Measurements from ENCODE around the gene ARNT2.
A peak's percentile ranks its signal among the peaks of the same experiment; 100 is the strongest.

The ARNT2 gene

DNA sequence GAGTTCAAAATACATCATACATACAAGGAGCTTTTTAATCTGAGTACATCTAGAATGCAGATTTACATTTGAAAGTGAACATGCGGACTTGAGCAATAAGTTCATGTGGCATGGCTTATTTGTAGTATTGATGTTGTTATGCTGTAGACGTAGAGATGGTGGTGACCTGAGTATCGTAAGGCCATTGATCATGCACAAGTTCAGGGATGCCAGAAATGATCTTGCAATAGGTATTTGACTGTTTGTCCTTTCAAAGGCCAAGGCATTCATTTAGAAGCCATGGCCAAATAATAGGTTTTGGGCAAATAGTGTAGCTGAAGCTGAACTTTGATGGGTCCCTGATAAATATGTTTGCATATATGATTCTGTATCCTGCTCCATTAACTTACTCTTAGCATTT, 35.0 kb downstream of the ARNT2 start:
- ATAC-seq (replicated peaks) (no peak), DNase-seq (no peak)
- H3K4me3 Mint-ChIP-seq = no peak overlapping the region
- H3K27ac Mint-ChIP-seq = no peak overlapping the region
- H3K4me1 Mint-ChIP-seq (ENCODE audit: low read depth in 2 of 2) = no peaks in the 10 kb centered on the region
- no peaks in the 10 kb centered on the region for H3K9me3 Mint-ChIP-seq
- H3K27me3 Mint-ChIP-seq = peaks cover 37 to 50% of the 10 kb centered on the region in 2 donors
- no peaks in the 10 kb centered on the region for H3K36me3 Mint-ChIP-seq (ENCODE audit: insufficient read depth)

DNA sequence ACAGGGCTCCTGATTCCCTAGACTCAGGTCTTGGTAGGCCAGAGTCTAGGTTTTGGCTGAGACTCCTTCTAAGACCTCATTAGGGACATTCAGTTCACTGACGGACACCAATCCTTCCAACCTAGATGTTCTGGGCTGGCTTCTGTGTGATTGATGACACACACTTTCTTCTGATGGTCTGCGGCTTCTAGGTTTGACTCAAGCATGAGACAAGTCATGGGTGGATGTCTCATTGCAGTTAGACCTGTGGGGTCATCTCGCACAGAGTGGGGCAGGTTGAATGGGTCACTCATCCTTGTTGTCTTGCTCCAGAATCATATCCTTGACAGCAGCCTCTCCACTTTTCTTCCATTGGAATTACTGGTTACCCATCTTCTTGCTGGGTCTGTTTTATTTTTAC, 35.8 kb downstream of the ARNT2 start:
- no peaks in the 10 kb centered on the region for H3K4me1 Mint-ChIP-seq (ENCODE audit: low read depth in 2 of 2)
- H3K4me3 Mint-ChIP-seq = no peak overlapping the region
- peaks cover 37 to 41% of the 10 kb centered on the region in 2 donors for H3K27me3 Mint-ChIP-seq
- H3K27ac Mint-ChIP-seq = no peak overlapping the region
- DNase-seq = no peak
- H3K9me3 Mint-ChIP-seq = no peaks in the 10 kb centered on the region
- ATAC-seq (replicated peaks) = no peak
- H3K36me3 Mint-ChIP-seq (ENCODE audit: insufficient read depth) = no peaks in the 10 kb centered on the region

DNA sequence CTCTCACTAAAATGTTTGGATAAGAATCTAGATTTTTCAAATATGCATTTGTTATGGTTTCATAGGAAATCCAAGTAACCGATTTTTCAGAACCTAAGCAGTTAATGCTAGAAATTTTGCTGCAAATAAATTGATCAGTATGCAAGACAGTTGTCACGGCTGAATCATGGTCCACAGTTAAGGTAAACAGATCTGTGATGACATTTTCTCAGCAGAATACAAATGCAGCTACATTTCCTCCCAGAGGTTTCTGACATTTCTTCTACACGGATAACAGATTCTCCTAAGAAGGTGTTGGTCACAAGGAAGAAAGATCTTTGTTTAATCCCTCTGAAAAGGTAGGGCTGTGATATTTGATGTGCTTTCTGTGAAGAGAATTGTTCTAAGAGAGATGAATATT, 36.9 kb downstream of the ARNT2 start:
- ATAC-seq (replicated peaks) (no peak), DNase-seq (no peak)
- Mint-ChIP-seq H3K27ac (no peak overlapping the region), H3K27me3 (peaks cover 31 to 32% of the 10 kb centered on the region in 2 donors), H3K4me1 (ENCODE audit: low read depth in 2 of 2) (no peaks in the 10 kb centered on the region), H3K4me3 (no peak overlapping the region), H3K36me3 (ENCODE audit: insufficient read depth) (no peaks in the 10 kb centered on the region), H3K9me3 (no peaks in the 10 kb centered on the region)

DNA sequence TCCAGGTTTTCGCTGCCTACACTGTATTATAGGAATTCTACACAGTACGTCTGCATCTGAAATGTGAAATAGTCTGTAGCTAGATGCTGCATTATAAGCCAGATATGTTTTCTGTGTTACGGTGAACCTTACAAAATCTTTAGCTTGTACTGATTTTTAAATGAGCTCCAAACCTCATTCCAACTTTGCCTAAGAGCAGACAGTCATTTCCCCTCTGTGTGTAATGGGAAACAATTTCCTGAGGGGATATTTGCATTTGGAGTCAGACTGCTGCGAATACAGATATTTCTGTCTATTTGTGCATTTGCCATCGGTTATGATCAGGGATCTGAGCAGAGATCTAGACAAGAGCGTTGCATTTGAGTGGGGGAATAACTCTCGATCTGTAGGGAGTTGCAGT, 37.5 kb downstream of the ARNT2 start:
- no peak overlapping the region for H3K4me3 Mint-ChIP-seq
- no peaks in the 10 kb centered on the region for H3K4me1 Mint-ChIP-seq (ENCODE audit: low read depth in 2 of 2)
- no peak for ATAC-seq (replicated peaks)
- no peaks in the 10 kb centered on the region for H3K9me3 Mint-ChIP-seq
- H3K27me3 Mint-ChIP-seq = peaks cover 28 to 30% of the 10 kb centered on the region in 2 donors
- no peak for DNase-seq
- H3K27ac Mint-ChIP-seq = no peak overlapping the region
- H3K36me3 Mint-ChIP-seq (ENCODE audit: insufficient read depth) = no peaks in the 10 kb centered on the region

DNA sequence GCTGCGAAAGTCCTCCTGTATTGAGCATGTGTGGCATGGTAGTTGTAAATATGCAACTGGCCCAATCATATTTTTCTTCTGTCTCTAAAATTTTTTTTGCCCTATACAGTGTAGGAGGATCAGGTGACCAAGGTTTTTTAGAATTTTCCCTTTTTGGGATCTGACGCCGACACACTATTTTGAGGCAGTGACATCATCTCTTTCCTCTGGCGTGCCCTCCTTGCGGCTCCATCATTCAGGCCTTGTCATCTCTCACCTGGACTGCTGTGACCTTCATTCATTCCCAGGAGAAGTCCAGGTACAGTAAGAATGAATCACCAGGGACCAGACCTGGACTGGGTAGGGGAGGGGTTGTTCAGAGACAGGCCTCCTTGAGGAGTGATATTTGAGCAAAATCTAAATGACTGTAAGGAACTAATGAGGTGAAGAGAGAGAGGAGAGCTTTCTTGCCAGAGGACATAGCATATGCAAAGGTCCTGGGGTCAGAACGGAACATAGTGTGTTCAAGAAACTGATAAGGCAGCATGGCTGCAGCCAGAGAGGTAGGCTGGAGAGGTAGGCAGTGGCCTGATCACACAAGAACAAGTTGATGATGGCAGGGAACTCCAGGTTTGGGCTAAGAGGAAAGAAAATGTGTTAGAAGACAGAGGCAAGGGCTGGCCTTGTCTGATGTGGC, 38.7 kb downstream of the ARNT2 start:
- Mint-ChIP-seq H3K9me3 (no peaks in the 10 kb centered on the region), H3K36me3 (ENCODE audit: insufficient read depth) (no peaks in the 10 kb centered on the region), H3K4me3 (no peak overlapping the region), H3K27me3 (peaks cover 18 to 21% of the 10 kb centered on the region in 2 donors), H3K27ac (no peak overlapping the region), H3K4me1 (ENCODE audit: low read depth in 2 of 2) (no peaks in the 10 kb centered on the region)
- DNase-seq (no peak), ATAC-seq (replicated peaks) (no peak)

DNA sequence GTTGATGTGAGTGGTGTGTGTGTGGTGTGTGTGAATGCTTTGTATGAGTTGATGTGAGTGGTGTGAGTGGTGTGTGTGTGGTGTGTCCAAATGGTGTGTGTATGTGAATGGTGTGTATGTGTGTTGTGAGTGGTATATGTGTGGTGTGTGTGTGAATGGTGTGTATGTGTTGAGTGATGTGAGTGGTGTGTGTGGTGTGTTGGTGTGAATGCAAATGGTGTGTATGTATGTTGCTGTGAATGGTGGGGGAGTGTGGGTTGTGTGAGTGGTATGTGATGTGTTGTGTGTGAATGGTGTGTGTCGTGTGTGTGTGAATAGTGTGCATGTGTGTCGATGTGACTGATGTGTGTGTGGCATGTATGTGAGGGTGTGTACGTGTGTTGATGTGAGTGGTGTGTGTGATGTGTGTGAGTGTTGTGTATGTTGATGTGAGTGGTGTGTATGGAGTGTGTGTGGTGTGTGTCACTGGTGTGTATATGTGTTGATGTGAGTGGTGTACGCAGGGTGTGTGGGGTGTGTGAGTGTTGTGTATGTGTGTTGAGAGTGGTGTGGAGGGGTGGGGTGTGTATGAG, 40.6 kb downstream of the ARNT2 start:
- Mint-ChIP-seq H3K27me3 (peaks cover 14 to 21% of the 10 kb centered on the region in 2 donors), H3K36me3 (ENCODE audit: insufficient read depth) (no peaks in the 10 kb centered on the region), H3K4me1 (ENCODE audit: low read depth in 2 of 2) (no peaks in the 10 kb centered on the region), H3K4me3 (no peak overlapping the region), H3K27ac (no peak overlapping the region), H3K9me3 (no peaks in the 10 kb centered on the region)
- DNase-seq = no peak
- no peak for ATAC-seq (replicated peaks)

DNA sequence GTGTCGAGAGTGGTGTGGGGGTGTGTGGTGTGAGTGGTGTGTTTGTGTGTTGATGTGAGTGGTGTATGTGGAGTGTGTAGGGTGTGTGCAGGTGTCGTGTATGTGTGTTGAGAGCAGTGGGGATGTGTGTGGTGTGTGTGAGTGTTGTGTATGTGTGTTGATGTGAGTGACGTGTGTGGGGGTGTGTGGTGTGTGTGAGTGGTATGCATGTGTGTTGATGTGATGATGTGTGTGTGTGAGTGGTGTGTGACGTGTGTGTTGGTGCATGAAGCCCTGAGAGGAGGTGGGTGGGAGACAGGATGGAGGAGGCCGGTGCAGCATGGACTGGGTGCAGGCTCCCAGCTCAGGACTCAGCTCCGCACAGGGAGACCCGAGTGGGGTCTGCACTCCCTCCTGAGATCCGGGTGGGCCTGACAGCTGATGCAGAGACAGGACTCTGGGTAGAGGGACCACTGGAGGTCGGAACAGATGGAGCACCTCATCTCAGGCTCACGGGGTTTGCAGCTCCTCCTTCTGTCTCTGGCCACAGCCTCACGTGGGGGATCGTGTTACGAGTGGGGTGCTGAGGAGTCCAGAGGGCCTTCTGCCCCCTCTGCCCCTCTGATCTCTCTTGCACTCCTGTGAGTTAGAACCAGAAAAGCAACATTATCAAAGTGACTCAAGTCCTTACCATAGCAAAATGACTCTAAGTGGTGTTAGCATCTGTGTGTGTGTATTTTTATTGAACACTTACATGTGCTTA, 41.3 kb downstream of the ARNT2 start:
- Mint-ChIP-seq H3K36me3 (ENCODE audit: insufficient read depth) (no peaks in the 10 kb centered on the region), H3K27ac (no peak overlapping the region), H3K27me3 (peaks cover 12 to 14% of the 10 kb centered on the region in 2 donors), H3K4me1 (ENCODE audit: low read depth in 2 of 2) (no peaks in the 10 kb centered on the region), H3K9me3 (no peaks in the 10 kb centered on the region), H3K4me3 (no peak overlapping the region)
- DNase-seq = no peak
- no peak for ATAC-seq (replicated peaks)

DNA sequence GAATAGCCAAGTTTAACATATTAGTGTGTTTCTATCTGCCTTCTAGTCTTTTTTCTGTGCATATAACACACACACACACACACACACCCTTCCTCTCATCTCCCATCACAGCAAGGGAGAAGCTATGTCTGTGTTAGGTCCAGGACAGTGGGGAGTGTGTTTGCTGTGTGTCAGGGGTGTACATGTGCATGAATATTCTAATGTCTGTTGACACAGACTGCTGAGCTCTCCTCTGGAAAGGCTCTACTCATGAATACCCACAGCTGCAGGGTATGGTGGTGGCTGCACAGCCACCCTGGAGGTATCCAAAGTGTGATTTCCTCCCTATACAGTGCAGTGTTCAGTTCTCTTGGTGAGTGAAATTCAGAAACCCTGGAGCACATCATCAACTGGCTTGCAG, 42.9 kb downstream of the ARNT2 start:
- no peaks in the 10 kb centered on the region for H3K9me3 Mint-ChIP-seq
- no peak overlapping the region for H3K27ac Mint-ChIP-seq
- no peaks in the 10 kb centered on the region for H3K36me3 Mint-ChIP-seq (ENCODE audit: insufficient read depth)
- ATAC-seq (replicated peaks) (no peak), DNase-seq (no peak)
- H3K4me3 Mint-ChIP-seq = no peak overlapping the region
- no peaks in the 10 kb centered on the region for H3K4me1 Mint-ChIP-seq (ENCODE audit: low read depth in 2 of 2)
- peaks cover 15 to 20% of the 10 kb centered on the region in 2 donors for H3K27me3 Mint-ChIP-seq

DNA sequence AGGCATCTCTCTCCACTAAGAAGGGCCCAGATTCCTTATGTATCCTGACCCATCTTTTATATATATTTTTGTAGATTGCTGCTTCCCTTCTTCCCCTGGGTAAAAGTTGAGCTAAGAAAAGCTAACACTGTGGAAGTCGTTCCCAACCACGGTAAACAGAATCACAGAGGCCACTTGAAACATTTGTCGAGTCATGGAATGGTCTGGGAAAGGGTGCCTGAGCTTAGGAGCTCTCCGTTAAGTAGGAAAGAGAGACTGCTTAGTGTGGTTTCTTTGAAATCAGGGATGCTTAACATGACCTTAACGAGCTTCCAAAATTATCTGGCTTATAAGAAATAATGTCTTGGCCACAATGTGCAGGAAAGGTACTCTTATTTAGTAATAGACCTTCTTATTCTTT, 45.6 kb downstream of the ARNT2 start:
- Mint-ChIP-seq H3K9me3 (no peaks in the 10 kb centered on the region), H3K36me3 (ENCODE audit: insufficient read depth) (no peaks in the 10 kb centered on the region), H3K27me3 (peaks cover 14 to 42% of the 10 kb centered on the region in 2 donors), H3K4me1 (ENCODE audit: low read depth in 2 of 2) (no peaks in the 10 kb centered on the region), H3K27ac (no peak overlapping the region), H3K4me3 (no peak overlapping the region)
- ATAC-seq (replicated peaks) = no peak
- no peak for DNase-seq

DNA sequence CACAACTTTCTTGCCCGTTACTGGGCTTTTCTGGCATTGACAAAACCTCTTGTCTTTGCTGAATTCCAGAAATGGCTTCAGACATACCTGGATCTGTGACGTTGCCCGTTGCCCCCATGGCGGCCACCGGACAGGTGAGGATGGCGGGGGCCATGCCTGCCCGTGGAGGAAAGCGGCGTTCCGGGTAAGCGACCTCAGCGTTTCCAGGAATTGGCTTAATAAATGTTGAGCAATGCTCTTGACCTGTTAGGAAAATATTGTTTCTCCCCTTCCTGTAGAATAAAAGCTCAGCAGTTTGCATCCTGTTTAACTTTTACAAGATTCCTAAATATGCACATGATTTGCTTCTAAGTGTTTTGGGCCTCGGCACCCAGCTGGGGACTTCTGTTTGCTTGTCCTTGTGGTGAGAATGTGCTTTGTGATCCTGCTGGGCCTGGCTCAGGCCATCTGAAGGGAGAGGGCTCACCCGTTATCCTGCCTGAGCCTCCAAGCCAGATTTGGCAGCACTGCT, 46.7 kb downstream of the ARNT2 start:
- Mint-ChIP-seq H3K27ac (no peak overlapping the region), H3K27me3 (peaks cover 14 to 48% of the 10 kb centered on the region in 2 donors), H3K36me3 (ENCODE audit: insufficient read depth) (no peaks in the 10 kb centered on the region), H3K4me1 (ENCODE audit: low read depth in 2 of 2) (no peaks in the 10 kb centered on the region), H3K9me3 (no peaks in the 10 kb centered on the region), H3K4me3 (no peak overlapping the region)
- DNase-seq = no peak
- ATAC-seq (replicated peaks) = no peak

DNA sequence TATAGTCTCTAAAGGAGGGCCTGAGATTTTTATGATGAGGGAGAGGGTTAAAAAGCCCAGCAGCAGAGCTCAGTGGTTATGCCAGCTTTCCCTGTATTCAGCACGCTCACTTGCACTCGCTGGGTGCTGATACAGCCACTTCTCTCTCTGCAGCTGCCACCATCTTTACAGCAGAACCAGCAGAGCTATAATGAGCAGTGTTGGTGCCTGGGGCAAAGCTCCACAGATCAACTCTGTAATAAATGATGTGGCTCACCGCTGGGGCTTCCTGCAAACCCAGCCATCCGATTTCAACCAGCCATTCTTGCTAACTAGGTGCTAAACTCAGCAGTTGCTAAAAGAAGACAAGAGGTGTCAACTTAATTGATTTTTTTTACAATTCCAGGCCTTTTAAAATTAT, 48.0 kb downstream of the ARNT2 start:
- H3K27me3 Mint-ChIP-seq = peaks cover 14 to 49% of the 10 kb centered on the region in 2 donors
- H3K36me3 Mint-ChIP-seq (ENCODE audit: insufficient read depth) = no peaks in the 10 kb centered on the region
- DNase-seq (no peak), ATAC-seq (replicated peaks) (no peak)
- H3K27ac Mint-ChIP-seq = no peak overlapping the region
- no peaks in the 10 kb centered on the region for H3K9me3 Mint-ChIP-seq
- H3K4me1 Mint-ChIP-seq (ENCODE audit: low read depth in 2 of 2) = no peaks in the 10 kb centered on the region
- no peak overlapping the region for H3K4me3 Mint-ChIP-seq

DNA sequence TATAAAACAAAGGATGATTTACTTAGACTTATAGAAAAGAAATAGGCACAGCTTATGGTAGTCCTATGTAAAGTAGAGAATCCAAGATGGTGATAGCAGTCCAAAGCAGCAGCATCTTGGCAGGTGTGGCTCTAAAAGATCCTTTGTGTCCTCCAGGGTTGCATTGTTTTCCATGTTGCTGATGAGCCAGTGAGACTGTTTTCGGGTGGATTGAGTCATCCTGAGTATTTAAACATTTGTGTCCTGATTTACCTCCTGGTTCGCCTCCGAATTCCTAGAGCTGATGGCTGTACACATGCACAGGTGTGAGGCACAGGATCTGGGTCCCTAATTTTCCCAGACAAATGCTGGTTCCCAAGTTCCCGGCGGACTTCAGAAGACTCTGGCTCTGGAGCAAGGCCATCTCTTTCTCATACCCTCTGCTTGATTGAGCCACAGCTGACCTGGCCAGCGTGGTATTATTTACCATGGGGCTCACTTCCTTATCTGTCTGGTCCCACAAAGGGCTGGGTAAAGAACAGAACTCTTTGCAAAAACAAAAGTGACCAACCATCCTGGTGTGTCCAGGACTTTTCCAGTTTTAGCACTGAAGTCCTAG, 51.0 kb downstream of the ARNT2 start:
- H3K9me3 Mint-ChIP-seq = no peaks in the 10 kb centered on the region
- H3K27me3 Mint-ChIP-seq = peaks cover 14 to 50% of the 10 kb centered on the region in 2 donors
- no peaks in the 10 kb centered on the region for H3K36me3 Mint-ChIP-seq (ENCODE audit: insufficient read depth)
- ATAC-seq (replicated peaks) (no peak), DNase-seq (no peak)
- H3K4me1 Mint-ChIP-seq (ENCODE audit: low read depth in 2 of 2) = no peaks in the 10 kb centered on the region
- no peak overlapping the region for H3K27ac Mint-ChIP-seq
- no peak overlapping the region for H3K4me3 Mint-ChIP-seq

DNA sequence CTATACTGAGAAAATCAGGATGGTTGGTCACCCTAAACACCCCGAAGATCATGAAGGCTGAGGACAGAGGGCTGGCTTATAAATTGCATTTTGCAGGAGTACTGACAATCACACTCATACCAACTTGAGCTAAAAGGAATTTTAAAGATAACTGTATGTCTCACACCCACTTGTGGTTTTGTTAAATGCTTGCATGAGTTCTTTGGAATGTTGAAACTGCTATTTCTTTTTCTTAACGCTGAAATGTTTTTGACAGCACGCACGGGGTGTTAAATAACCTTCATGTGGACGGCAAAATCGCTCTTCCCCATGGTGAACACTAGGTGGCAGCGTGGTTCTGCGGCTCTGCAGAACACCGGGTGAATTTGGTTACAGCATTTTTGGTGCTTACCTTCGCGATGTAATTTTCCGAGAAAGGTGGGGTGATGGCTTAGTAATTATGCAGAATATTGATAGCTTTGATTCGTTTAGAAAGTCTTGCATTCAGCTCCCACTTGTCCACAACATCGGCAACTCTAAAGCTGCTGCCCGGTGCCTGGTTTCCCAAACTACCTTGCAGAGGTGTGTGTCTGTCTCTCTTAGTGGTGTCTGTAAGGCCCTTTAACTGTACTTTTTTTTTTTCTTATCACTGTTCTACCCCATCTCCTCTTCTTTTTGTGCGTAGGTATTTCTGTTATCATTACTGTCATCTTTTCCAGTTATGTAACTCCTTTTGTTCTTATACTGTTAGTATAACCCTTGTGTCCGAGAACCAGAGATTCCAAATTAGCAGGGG, 51.7 kb downstream of the ARNT2 start:
- Mint-ChIP-seq H3K4me1 (ENCODE audit: low read depth in 2 of 2) (no peaks in the 10 kb centered on the region), H3K9me3 (no peaks in the 10 kb centered on the region), H3K27ac (no peak overlapping the region), H3K27me3 (peaks cover 20 to 50% of the 10 kb centered on the region in 2 donors), H3K4me3 (no peak overlapping the region), H3K36me3 (ENCODE audit: insufficient read depth) (no peaks in the 10 kb centered on the region)
- DNase-seq (peak; percentile 37 to 44 (median 39)), ATAC-seq (replicated peaks) (peak; percentile 62)
